EL (cell line): ENCODE measurements around the gene PEX16.
A peak's percentile ranks its signal among the peaks of the same experiment; 100 is the strongest.

ENCODE experiments used
- DNase-seq: peaks from one replicate; pipeline ENCODE4 v3.0.0-alpha.2; 2016

Gene PEX16

DNA sequence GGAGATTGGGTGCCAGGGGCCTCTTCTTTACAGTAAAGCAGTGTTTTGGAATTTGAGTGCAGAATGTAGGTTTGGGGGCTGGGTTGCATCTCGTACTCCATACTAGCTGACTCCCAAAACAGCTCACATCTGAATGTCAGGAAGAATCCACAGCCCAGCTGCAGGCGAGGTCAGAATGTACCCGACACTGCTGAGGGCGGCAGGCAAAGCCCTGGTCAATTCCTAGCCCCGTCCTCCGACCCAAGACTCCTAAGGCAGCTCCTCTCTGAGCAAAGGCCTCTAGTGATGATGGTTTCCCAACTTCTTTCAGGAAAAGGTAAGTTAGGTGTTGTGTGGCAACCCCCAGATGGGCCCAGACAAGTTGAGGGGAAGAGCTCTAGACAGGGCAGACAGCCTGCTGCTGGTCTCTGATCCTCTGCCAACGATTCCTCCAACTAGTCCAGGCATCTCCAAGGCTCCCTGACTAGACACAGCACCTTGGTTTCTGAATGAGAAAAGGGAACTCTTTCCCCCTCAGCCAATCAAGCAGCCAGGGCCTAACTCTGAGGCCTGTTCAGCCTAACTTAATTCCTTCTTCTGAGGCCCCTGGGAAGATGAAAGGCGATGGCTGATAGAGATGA, 13.4 kb upstream of the PEX16 start:
- DNase-seq, result no peak

DNA sequence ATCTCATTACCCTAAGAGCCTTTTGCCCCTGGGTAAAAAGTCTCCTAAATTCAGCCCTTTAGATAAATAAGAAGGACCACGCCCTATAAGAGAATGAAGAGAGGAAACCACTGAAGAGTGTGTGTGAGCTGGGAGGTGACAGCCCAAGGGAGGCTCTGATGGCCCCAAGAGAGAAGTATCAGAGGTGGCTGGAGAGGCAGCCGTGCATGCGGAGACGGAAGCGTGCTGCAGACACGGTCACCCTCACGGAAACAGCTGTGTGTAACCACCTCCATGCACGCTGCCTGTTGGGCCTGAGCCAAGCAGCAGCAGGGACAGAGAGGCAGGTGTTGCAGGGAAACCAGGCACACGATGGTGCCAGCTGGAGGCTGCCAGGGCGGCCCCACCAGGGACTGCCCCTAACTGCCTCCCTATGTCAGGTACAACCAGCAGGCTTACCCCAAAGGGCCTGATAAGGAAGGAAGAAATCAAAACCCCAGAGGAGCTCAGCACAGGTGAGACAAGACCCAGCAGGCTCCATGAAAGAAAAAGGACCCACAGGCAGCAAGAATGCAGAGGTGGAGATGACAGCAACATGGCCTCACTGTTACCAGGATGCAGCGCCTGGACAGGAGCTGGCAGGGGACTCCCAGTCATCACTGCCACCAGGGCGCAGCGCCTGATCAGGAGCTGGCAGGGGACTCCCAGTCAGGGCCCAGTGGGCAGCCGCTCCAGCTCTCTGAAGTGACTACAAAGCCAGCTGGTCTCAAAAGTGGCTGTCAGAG, 12.5 kb upstream of the PEX16 start:
- no peak for DNase-seq

DNA sequence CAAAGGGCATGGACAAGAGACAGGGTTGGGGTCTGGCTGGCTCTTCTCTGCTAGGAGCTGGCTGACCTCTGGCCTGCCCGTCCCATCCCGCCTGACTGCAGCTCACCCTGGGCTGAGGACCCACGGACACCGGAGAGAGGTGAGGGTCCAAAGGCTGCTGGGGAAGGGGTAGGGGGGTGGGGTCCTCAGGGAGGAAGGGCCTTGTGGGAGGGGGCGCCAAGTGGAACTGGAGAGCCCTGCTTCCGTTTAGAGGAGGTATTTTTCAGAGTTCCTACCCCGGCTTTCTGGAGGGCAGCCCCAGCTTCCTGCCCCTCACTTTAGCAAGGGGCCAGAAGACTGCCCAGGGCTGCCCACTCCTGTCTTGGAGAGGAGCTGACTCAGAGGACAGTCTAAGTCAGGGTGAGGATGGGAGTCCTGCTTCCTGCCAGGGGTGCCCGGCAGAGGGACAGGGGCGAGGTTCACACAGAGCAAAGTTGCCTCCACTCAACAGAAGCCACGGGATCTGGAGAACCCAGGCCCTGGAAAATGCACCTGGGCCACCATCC, 11.9 kb upstream of the PEX16 start:
- peak; percentile 32 for DNase-seq

DNA sequence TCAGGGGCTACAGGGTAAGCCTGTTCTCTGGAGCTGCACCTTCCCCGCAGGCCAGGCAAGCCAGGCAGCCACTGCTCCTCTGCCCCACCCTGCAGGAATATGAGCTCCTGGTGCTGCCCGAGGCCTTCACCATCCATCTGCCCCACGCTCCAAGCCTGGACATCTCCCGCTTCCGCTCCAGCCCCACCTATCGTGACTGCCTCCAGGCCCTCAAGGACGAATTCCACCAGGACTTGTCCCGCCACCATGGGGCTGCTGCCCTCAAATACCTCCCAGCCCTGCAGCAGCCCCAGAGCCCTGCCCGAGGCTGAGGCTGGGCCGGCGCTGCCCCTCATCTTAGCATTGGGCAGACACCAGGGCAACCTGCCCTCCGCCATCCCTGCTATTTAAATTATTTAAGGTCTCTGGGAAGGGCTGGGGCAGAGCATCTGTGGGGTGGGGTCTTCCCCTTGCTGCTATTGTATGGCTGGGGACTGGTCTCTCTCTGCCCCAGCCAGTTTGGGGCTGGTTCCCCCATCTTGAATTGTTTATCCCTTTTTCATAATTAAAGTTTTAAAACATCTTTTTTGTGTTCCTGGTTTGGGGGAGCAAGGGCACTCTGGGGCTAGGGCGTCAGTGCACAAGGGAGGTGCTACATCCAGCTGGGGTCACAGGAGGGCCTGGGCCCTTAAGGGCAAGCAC, 11.0 kb upstream of the PEX16 start:
- DNase-seq, result no peak

DNA sequence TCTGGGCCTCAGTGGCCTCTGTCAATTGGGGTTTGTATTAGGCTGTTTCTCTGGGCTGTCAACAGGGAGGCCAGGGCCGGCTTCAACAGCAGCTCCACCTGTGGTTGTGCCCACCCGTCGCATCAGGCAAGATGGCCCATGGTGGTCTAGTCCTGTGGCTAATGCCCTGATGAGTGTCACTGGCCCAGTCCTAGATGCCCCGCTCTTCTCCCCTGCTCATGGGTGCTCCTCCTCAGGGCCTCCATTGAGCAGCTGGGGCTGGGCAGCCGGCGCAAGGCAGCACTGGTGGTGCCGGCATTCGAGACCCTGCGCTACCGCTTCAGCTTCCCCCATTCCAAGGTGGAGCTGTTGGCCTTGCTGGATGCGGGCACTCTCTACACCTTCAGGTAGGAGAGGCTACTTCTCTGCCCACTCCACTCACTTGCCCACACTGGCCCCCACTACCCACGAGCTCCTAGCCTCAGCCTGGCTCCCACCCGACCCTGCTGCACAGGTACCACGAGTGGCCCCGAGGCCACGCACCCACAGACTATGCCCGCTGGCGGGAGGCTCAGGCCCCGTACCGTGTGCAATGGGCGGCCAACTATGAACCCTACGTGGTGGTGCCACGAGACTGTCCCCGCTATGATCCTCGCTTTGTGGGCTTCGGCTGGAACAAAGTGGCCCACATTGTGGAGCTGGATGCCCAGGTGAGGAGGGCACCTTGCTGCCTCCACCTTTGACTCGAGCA, 10.2 kb upstream of the PEX16 start:
- no peak for DNase-seq

DNA sequence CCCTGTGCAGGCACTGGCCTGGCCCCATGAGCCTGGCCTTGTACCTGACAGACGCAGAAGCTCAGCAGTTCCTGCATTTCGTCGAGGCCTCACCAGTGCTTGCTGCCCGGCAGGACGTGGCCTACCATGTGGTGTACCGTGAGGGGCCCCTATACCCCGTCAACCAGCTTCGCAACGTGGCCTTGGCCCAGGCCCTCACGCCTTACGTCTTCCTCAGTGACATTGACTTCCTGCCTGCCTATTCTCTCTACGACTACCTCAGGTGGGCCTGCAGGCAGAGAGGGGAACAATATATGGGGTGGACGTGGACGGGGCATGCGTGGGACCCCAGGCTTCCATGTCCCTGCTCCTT, 9.6 kb upstream of the PEX16 start:
- DNase-seq, result no peak

DNA sequence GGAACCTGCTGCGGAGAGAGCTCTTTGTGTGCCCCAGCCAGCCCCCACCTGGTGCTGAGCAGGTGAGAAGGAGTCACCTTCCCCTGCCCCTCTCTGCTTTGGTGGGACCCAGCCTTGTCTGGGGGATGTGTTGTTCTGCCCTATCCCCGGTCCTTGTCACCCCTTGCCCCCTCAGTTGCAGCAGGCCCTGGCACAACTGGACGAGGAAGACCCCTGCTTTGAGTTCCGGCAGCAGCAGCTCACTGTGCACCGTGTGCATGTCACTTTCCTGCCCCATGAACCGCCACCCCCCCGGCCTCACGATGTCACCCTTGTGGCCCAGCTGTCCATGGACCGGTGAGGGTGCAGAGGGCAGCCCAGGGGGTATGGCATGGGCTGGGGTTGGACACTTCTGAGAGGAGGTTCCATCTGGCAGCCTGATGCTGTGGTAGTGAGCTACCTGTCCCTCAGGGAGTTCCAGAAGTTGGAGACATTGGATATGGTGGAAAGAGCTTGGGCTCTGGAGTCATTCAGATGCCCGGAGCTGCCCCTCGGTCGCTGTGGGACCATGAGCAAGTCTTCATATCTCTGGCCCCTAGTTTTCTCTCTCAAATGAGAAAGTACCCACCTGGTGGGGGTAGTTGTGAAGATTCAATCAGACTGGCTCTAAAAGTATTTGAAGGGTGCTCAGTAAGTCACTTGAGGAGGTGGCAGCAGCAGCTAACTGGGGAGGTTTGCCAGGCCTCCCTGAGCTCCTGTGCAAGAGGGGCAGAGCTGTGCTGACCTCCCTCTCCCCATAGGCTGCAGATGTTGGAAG, 9.1 kb upstream of the PEX16 start:
- DNase-seq, result no peak

DNA sequence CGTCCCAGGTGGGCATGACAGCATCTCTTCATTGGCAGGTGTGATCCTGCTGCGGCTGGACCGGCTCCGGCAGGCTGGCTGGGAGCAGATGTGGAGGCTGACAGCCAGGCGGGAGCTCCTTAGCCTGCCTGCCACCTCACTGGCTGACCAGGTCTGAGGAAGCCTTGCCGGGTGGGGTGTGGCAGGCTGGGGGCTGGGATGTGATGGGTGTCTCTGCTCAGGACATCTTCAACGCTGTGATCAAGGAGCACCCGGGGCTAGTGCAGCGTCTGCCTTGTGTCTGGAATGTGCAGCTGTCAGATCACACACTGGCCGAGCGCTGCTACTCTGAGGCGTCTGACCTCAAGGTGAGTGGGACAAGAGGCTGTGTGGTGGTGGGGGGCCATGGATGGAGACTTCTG, 8.3 kb upstream of the PEX16 start:
- no peak for DNase-seq

DNA sequence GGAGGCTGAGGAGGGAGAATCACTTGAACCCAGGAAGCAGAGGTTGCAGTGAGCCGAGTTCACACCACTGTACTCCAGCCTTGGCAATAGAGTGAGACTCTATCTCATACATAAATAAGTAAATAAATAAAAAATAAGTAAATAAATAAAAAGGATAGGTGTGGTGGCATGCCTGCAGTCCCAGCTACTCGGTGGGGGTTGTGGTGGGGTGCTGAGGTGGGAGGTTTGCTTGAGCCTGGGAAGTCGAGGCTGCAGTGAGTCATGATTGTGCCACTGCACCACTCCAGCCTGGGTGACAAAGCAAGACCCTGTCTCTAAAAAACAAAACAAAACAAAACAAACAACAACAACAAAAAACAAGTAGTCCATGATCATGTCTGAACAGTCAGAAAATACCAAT, 7.9 kb upstream of the PEX16 start:
- DNase-seq, result no peak

DNA sequence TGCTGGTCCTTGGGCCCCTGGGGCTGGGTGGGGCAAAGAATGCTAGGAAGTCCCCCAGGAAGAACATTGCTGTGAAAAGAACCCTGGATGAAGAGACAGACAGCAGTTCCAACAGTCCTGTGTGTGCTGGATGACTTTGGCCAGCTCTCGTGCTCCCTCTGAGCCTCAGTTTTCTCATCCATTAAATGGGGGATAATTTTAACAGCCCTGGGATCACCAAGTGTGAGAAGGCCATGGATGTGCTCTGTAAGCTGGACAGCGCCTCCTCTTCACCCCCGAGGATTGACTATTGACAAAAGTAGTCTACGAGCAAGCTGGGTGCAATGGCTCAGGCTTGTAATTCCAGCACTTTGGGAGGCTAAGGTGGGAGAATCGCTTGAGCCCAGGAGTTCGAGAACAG, 7.2 kb upstream of the PEX16 start:
- no peak for DNase-seq

DNA sequence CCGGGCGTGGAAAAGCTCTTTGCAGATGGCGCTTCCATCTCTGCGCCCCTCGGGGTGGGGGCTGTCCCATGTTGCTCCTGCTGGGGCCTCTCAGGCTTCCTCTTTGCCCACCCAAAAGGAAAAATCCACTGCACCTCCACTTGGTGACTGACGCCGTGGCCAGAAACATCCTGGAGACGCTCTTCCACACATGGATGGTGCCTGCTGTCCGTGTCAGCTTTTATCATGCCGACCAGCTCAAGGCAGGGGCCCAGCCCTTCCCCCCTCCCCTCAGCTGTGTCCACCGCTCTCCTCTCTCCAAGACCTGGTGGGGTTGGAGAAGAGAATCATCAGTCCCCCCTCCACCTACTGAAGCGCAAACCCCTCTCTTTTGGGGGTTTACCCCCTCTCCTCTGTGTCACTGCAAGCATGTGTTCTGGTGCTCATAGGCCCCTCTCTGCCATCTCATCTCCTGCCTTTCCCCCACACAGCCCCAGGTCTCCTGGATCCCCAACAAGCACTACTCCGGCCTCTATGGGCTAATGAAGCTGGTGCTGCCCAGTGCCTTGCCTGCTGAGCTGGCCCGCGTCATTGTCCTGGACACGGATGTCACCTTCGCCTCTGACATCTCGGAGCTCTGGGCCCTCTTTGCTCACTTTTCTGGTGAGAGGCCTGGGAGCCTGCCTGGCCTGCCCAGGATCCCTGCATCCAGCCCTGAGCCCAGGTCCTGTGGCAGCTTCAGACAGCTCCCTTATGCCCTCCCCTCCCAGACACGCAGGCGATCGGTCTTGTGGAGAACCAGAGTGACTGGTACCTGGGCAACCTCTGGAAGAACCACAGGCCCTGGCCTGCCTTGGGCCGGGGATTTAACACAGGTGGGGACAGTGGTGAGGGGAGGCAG, 6.6 kb upstream of the PEX16 start:
- DNase-seq, result no peak

DNA sequence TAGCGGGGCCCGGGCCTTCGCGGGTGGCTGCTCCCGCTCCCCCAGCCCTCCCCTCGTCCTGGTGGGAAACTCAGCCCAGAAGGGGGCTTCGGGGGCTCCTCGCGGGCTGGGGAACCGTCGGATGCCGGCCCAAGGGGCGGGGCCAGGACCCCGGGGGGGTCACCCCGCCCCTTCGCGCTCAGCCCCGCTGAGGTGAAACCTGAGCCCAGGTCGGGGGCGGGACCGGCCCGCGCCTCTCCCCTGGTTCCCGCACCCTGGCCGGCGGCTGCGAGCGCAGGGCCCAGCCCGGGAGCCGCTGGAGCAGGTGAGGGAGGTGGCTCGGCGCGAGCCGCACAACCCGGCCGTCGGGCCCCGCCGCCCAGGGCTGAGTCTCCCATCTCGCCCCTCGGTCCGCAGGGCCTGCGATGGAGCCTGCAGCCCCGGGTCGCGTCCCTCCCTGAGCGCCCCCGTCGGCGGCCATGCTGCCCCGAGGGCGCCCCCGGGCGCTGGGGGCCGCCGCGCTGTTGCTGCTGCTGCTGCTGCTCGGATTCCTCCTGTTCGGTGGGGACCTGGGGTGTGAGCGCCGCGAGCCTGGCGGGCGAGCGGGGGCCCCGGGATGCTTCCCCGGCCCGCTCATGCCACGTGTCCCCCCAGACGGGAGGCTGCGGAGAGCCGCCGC, 4.9 kb upstream of the PEX16 start, which contains the start of gene LARGE2:
Gene LARGE2 (plus strand): TSS at position 232 of the 658 bp plus-strand sequence. CDS start 227 bp downstream, at position 459.
- DNase-seq, result no peak

DNA sequence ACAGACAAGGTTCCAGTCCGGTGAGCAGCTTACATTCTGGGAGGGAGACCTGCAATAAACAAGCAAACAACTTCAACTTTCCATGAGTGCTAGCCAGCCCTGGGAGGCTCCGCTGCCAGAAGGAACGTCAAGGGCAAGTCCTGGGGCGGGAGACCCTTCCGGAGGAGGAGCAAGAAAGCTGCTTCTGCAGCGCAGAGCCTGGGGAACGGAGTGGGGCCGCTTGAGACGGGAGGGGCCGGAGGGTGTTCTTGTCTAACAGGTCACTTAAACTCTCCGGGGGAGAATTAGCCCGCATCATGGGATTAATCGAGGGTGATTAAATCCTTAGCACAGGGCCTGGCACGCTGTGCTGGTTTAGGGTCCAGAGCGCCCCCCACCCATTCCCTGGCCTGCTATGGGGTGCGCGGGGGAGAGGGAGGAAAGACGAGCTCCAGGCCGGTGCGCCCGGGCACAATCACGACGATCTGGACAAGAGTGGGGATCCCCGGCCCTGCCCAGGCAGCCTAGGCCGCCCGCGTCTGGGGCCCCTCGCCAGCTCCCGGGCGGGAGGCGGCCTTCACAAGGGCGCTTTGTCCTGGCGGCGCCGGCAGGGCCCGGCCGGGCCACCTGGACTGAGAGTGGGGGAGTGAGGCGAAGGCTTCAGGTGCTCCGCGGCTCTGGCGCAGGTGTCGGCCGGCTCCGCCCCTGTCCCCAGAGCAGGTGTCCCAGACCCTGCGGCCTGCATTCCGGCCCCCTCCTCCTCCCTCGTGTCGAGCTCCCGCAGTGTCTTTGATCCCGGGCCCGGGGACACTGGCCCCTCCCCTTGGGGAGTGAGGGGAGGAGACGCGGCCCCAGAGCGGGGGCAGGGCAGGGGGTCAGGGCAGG, 4.1 kb upstream of the PEX16 start:
- no peak for DNase-seq

DNA sequence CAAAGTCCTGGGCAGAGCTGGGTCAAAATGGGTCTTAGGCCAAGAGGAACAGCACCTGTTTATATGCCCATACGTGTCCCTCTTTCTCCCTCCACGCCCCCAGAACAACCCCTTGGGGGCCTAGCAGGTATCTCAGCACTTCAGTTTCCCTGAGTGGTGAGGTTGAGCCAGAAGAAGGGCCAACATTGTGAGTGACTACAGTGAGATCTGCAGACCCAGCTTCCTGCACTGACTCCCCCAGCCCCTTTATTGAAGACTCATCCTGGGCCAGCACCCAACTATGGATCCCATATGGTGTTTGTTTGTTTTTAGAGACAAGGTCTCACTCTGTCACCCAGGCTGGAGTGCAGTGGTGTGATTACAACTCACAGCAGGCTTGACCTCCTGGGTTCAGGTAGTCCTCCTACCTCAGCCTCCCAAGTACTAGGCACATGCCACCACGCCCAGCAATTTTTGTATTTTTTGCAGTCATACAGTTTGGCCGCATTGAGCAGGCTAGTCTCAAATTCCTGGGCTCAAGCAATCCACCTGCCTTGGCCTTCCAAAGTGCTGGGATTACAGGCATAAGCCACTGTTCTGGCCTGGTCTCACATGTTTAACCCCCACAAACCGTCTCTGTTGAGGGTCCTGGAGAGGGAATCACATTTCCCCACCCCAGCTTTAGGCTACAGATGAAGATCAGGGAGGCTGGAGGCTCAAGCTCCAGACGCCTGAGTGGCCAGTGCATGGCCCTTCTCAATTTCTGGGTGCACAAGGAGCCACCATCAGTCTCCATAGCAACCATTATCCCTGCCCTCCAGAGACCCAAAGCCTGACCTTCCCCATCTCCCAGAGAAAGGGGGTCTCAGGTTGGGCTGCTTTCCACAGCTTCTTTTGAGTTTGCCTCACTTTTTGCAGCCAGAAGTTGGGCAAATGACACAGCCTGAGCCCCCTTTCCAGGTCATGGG, 3.1 kb upstream of the PEX16 start:
- no peak for DNase-seq

DNA sequence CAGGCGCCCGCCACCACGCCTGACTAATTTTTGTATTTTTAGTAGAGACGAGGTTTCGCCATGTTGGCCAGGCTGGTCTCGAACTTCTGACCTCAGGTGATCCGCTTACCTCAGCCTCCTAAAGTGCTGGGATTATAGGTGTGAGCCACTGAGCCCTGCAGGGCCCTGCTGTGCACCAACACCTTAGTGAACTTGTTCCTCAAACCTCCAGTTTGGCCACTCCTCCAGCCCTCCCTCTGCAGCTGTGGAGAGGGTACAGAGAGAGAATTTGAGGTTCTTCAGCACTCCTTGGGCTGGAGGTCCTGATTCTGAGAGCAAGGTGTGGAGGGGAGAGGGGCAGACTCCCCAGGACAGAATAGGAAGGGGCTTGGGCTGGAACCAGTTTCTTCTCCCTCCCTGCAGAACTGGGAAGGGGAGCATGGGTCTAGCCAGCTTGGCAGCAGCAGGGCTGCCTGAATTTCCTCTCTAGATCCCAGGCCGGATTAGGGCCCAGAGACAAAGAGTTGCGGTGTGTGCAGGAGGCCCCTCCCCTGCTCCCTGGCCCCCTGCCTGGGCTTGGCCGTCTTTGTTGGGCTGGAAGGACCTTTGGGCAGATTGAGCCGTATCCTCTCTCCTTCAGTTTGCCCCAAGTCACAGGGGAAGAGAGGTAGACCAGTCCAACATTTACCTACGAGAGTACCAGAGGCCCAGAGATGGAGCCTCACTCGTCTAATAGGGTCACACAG, 2.3 kb upstream of the PEX16 start:
- no peak for DNase-seq

DNA sequence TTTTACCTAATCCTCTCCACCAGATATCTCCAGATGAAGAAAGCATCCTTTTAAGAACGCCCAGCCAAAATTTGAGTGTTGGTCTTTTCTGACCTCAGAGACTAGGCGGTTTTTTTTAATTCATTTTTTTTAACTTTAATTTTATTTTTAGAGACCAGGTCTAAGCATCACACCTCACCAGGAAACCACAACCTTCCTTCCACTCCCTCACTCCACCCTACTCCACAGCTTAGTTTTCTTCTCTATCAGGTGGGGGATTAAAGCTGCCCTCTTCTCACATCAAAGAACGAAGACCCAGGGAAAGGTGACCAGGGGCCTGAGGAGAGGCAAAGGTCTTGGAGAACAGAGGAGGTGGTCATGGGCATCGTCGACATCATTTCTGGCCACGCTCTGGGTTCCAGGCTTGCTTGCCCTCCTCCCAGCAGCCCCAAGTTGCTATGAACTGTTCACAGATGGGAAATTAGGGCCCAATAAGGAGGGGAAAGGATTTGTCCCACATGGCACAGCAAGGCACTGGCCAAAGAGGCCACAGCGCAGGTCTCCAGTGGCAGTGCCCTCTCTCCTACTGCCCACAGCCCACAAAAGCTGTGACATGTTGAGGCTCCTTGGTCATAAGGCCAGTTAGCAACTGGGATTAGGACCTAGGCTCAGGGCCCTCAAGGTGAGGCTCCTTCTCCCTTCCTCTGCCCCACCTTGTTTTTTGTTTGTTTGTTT, 1.4 kb upstream of the PEX16 start:
- DNase-seq, result no peak

DNA sequence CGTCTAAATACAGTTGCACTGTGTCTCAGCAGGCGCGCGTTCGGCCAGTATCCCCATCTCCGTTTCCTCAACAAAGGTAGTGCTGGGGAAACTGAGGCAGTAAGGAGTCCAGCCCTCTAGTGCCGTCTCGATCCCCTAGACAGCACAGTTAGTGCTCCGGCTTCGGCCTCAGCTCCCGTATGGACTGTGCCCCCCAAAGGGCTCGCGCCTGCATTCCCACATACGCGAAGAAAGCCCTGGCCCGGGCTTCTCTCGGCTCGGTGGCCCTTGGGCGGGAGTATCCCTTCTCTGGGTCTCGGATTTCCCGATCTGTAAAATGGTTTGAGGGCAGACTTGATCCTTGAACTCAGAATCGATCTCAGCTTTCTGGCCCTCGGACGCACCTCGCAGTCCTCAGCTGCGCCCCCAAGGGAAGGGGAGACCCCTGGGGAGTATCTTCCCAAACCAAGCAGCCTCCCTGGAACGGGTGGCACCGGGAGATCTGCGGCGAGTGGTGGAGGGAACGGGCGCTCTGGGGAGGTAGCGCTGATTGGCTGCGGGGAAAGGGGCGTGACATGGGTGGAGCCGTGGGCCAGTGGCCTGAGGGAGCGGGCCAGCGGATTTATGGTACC, 759 bp upstream of the PEX16 start:
- DNase-seq, result peak; percentile 80
